Measurements from ENCODE around the gene ARRDC3.

GRCh38 chr5:91424638-91425436 is 41.7 kb upstream of the ARRDC3 start:
- TF ChIP-seq CTCF (IDR thresholded peaks at IDR 0.05): no peak
- no peak for TF ChIP-seq POLR2A (IDR thresholded peaks at IDR 0.05; ENCODE audit: low read depth)
- no peak for TF ChIP-seq POLR2AphosphoS5 (IDR thresholded peaks at IDR 0.05)
